CD4-positive, alpha-beta memory T cell (primary cell): ENCODE measurements around the gene JPT1. TPM values are rescaled to one million over a fixed set of nuclear protein-coding genes. Genes with fewer than 3 reads are reported as not detected.

Experiments used
- CTCF ChIA-PET: fragments of 350-600 bp; sonication (Branson Sonifier 250); formaldehyde crosslinking; loops from one replicate; lab custom pipeline; 2021; ENCODE audit warnings: inconsistent platforms; ENCODE audit not compliant: partially characterized antibody; lab: Charles Lee
- POLR2A ChIA-PET: fragments of 350-600 bp; sonication (Branson Sonifier 250); formaldehyde crosslinking; loops from one replicate; lab custom pipeline; 2021; ENCODE audit not compliant: partially characterized antibody; lab: Charles Lee
- DNase-seq, 5 donors: peaks; one replicate each; pipeline versions ENCODE4 v3.0.0 to v3.0.0-alpha.2; 2020 to 2022; ENCODE audit warnings: mixed read lengths in 1 of 5
- H3K27ac ChIP-seq: one replicate; pipeline ENCODE4 v1.7.0; 2013; ENCODE audit warnings: low read depth, low read length
- H3K27me3 ChIP-seq: 2 replicates; pipeline ENCODE4 v1.7.0; 2013; ENCODE audit warnings: mild to moderate bottlenecking, low read length, moderate library complexity; ENCODE audit not compliant: insufficient read depth
- H3K36me3 ChIP-seq: 2 replicates; pipeline ENCODE4 v1.7.0; 2013; ENCODE audit warnings: mild to moderate bottlenecking, low read length, moderate library complexity; ENCODE audit not compliant: insufficient read depth
- H3K4me1 ChIP-seq: 2 replicates; pipeline ENCODE4 v1.7.0; 2013; ENCODE audit warnings: mild to moderate bottlenecking, low read length, moderate library complexity; ENCODE audit not compliant: insufficient read depth
- H3K4me3 ChIP-seq, 2 donors: one replicate each; pipeline ENCODE4 v1.7.0; 2013; ENCODE audit warnings: low read length in 2 of 2, mild to moderate bottlenecking in 1 of 2
- H3K9me3 ChIP-seq, 2 donors: one replicate each; pipeline ENCODE4 v1.7.0; 2013; ENCODE audit warnings: low read length in 2 of 2, control low read depth in 1 of 2; ENCODE audit not compliant: control insufficient read depth in 1 of 2
- H3K27ac Mint-ChIP-seq, 7 donors: one replicate each; pipeline ENCODE4 v1.8.0; 2020 to 2021; ENCODE audit warnings: mixed read lengths in 7 of 7, mild to moderate bottlenecking in 6 of 7, inconsistent platforms in 3 of 7, moderate library complexity in 3 of 7
- H3K27me3 Mint-ChIP-seq, 2 donors: one replicate each; pipeline ENCODE4 v1.8.0; 2020 to 2021; ENCODE audit warnings: mixed read lengths in 2 of 2
- H3K36me3 Mint-ChIP-seq, 2 donors: one replicate each; pipeline ENCODE4 v1.8.0; 2020 to 2021; ENCODE audit warnings: mixed read lengths in 2 of 2, inconsistent platforms in 1 of 2, mild to moderate bottlenecking in 1 of 2
- H3K4me1 Mint-ChIP-seq, 4 donors: one replicate each; pipeline ENCODE4 v1.8.0; 2020 to 2021; ENCODE audit warnings: mixed read lengths in 4 of 4, mild to moderate bottlenecking in 1 of 4
- H3K4me3 Mint-ChIP-seq, 8 donors: one replicate each; pipeline ENCODE4 v1.8.0; 2020 to 2021; ENCODE audit warnings: mixed read lengths in 8 of 8, mild to moderate bottlenecking in 7 of 8, moderate library complexity in 6 of 8, inconsistent platforms in 3 of 8
- H3K9me3 Mint-ChIP-seq, 8 donors: one replicate each; pipeline ENCODE4 v1.8.0; 2020 to 2021; ENCODE audit warnings: mixed read lengths in 8 of 8, mild to moderate bottlenecking in 5 of 8, inconsistent platforms in 3 of 8, moderate library complexity in 1 of 8
- intact Hi-C: fragments of 100-400 bp; cut with micrococcal nuclease; formaldehyde crosslinking; loops from one replicate; pipeline ENCODE4 v1.15.1; 2023
- polyA plus RNA-seq, 2 donors: library from polyadenylated mRNA; unstranded; fragments of 300-500 nt; fragmentation: Illumina TruSeq; gene quantifications; one replicate each; pipeline ENCODE4 v1.2.3, GENCODE V29; 2021
- total RNA-seq, 2 experiments: library from RNA; stranded (reverse); gene quantifications; one replicate each; pipeline ENCODE4 v1.2.3, GENCODE V29; 2021

JPT1 gene
- total and polyA plus RNA-seq, 4 experiments from 2014 or later: 37.8 to 130 (median 72.2) TPM

DNA sequence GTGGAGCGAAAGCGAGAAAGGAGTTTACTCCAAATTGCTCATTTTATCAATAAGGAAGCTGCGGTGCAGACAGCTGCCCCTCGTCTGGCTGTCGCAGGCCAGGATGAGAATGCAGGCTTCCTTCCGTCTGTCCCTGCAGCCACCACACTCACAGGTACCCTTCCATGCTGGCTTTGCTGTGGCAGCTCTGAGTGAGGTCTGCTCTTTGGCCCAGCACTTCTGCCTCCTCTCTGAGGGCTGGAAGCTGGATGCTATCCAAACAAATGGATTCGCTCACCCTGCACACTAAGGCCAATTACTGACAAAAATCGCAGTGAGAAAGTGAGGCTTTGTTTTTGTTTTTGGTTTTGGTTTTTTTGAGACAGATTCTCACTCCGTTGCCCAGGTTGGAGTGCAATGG lies 37.6 kb downstream of the JPT1 start:
- Histone ChIP-seq H3K9me3 (no peaks in the 10 kb centered on the region), H3K27me3 (no peaks in the 10 kb centered on the region), H3K4me1 (peaks cover 21% of the 10 kb centered on the region), H3K36me3 (peaks cover 4% of the 10 kb centered on the region), H3K4me3 (no peak overlapping the region), H3K27ac (no peak overlapping the region)
- ChIA-PET POLR2A (interaction anchor here (1.2 to 9.9 kb wide), 3 partner anchors 15 to 145 kb away, joined by 3 to 97 read pairs (median 4); partner anchors contain the start of genes GGA3, MRPS7 and NT5C), CTCF (interaction anchor here (0.8 to 9.9 kb wide), 6 partner anchors 10 to 296 kb away, joined by 3 to 325 read pairs (median 108); partner anchors contain the start of genes NT5C and NUP85)
- H3K36me3 Mint-ChIP-seq: peaks cover 29% of the 10 kb centered on the region in 2 donors
- H3K27ac Mint-ChIP-seq: no peak overlapping the region
- H3K27me3 Mint-ChIP-seq: no peaks in the 10 kb centered on the region
- peaks cover 22 to 39% (median 29%) of the 10 kb centered on the region in 4 donors for H3K4me1 Mint-ChIP-seq
- no peaks in the 10 kb centered on the region for H3K9me3 Mint-ChIP-seq
- intact Hi-C loops: no loop called here
- DNase-seq: no peak
- H3K4me3 Mint-ChIP-seq: no peak overlapping the region

DNA sequence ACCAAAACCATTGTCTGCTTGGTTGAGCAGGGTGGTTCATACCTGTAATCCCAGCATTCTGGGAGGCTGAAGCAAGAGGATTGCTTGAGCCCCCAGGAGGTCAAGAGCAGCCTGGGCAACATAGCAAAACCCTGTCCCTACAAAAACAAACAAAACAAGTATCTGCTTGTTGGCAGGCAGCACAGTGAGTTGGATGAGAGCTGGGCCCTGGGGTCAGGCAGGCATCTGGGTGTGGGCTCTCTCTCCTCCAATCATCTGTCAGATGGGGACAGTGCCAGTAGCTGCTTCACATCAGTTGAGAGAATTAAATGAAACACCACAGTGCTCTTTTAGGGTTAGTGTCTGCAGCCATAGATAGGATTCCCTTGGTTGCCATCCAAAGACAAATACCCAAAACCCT lies 38.8 kb downstream of the JPT1 start:
- intact Hi-C loops: no loop called here
- peaks cover 23 to 41% (median 32%) of the 10 kb centered on the region in 4 donors for H3K4me1 Mint-ChIP-seq
- H3K27me3 Mint-ChIP-seq: no peaks in the 10 kb centered on the region
- Histone ChIP-seq H3K36me3 (no peaks in the 10 kb centered on the region), H3K4me1 (peaks cover 32% of the 10 kb centered on the region), H3K9me3 (no peaks in the 10 kb centered on the region), H3K4me3 (no peak overlapping the region), H3K27me3 (no peaks in the 10 kb centered on the region), H3K27ac (no peak overlapping the region)
- CTCF ChIA-PET: interaction anchor here (2.0 to 9.9 kb wide), 13 partner anchors 10 to 174 kb away, joined by 6 to 325 read pairs (median 27); partner anchors contain the start of genes JPT1, NT5C, NUP85 and SLC25A19
- POLR2A ChIA-PET: interaction anchor here (1.1 to 9.9 kb wide), 6 partner anchors 9 to 155 kb away, joined by 3 to 97 read pairs (median 16); partner anchors contain the start of genes MIF4GD, NT5C and NUP85
- H3K27ac Mint-ChIP-seq: peak overlapping the region in 1 of 7 donors; percentile 22
- H3K9me3 Mint-ChIP-seq: no peaks in the 10 kb centered on the region
- no peak for DNase-seq
- H3K36me3 Mint-ChIP-seq: peaks cover 24% of the 10 kb centered on the region in 2 donors
- peak overlapping the region in 2 of 8 donors; percentile 17 to 20 for H3K4me3 Mint-ChIP-seq

- Histone ChIP-seq H3K36me3 (no peaks in the 10 kb centered on the region), H3K27ac (peak overlapping the region; percentile 66), H3K4me3 (peak overlapping the region; percentile 69 to 71), H3K4me1 (peaks cover 36% of the 10 kb centered on the region), H3K9me3 (no peaks in the 10 kb centered on the region), H3K27me3 (no peaks in the 10 kb centered on the region)
- Mint-ChIP-seq H3K36me3 (peaks cover 21 to 23% of the 10 kb centered on the region in 2 donors), H3K4me3 (peak overlapping the region; percentile 85 to 97 (median 94)), H3K27ac (peak overlapping the region; percentile 74 to 96 (median 92)), H3K9me3 (no peaks in the 10 kb centered on the region), H3K4me1 (peaks cover 24 to 45% (median 33%) of the 10 kb centered on the region in 4 donors), H3K27me3 (no peaks in the 10 kb centered on the region)
- intact Hi-C loops: loop anchor here (1.0 to 5.0 kb wide), 8 partner anchors 17 to 298 kb away; partner anchors contain the start of genes JPT1, NT5C and NUP85
- ChIA-PET POLR2A (interaction anchor here (0.6 to 9.9 kb wide), 41 partner anchors 8 to 420 kb away, joined by 3 to 97 read pairs (median 5); partner anchors contain the start of genes GGA3, HID1, MIF4GD and MRPL58), CTCF (interaction anchor here (0.6 to 9.9 kb wide), 61 partner anchors 8 to 932 kb away, joined by 3 to 325 read pairs (median 6); partner anchors contain the start of genes ATP5PD, CDR2L, HID1 and JPT1)
- DNase-seq: no peak
Measured at GRCh38 chr17:75114552-75115314, 39.6 kb downstream of the JPT1 start.

DNA sequence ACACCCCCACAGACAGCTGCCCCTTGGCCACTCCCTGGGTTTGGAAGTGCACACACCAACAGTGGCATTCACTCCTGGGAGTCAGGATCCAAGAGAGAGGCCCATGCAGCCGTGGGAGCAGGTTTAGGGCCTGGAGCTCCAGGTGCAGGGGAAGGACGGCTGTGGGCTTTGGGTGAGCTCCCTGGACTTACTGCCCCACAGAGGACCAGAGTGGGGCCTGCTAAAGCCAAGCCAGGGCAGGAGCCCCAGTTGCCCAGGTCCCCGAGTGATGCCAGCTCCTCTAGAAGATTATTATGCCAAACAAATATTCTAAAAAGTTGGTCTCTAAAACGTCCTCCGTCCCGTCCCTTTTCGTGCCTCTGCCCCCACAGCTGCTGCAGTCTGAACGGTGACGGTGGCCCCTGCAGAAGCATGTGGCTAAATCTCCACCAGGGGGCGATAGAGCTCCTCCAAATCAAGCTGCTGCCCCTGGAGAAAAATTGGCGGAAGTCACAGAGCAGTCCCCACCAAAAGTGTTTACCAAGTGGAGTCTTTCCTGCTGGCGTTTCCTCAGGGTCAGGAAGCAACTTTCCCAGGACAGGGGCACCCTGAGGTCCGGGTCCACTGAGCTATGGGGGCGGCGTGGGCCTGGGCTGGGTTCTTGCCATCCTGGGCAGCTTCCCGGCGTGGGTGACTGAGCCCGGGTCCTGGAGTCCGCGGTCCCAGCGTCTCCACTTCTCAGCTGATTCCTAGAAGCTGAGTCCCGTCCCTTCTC lies 40.3 kb downstream of the JPT1 start:
- H3K4me1 ChIP-seq: peaks cover 40% of the 10 kb centered on the region
- no peaks in the 10 kb centered on the region for H3K27me3 Mint-ChIP-seq
- H3K27ac ChIP-seq: peak overlapping the region; percentile 66
- H3K36me3 ChIP-seq: no peaks in the 10 kb centered on the region
- no peaks in the 10 kb centered on the region for H3K27me3 ChIP-seq
- H3K27ac Mint-ChIP-seq: peak overlapping the region; percentile 74 to 96 (median 92)
- peak overlapping the region; percentile 69 to 71 for H3K4me3 ChIP-seq
- H3K9me3 Mint-ChIP-seq: no peaks in the 10 kb centered on the region
- ChIA-PET POLR2A (interaction anchor here (0.6 to 9.9 kb wide), 43 partner anchors 9 to 421 kb away, joined by 3 to 97 read pairs (median 4); partner anchors contain the start of genes GGA3, HID1, MIF4GD and MRPL58), CTCF (interaction anchor here (0.6 to 9.9 kb wide), 65 partner anchors 8 to 933 kb away, joined by 3 to 325 read pairs (median 6); partner anchors contain the start of genes ATP5PD, CDR2L, HID1 and JPT1)
- H3K4me1 Mint-ChIP-seq: peaks cover 22 to 44% (median 34%) of the 10 kb centered on the region in 4 donors
- intact Hi-C loops: loop anchor here (1.0 to 5.0 kb wide), 8 partner anchors 17 to 298 kb away; partner anchors contain the start of genes JPT1, NT5C and NUP85
- peaks cover 19 to 21% of the 10 kb centered on the region in 2 donors for H3K36me3 Mint-ChIP-seq
- peak; percentile 87 to 90 (median 89) for DNase-seq
- peak overlapping the region; percentile 85 to 97 (median 94) for H3K4me3 Mint-ChIP-seq
- no peaks in the 10 kb centered on the region for H3K9me3 ChIP-seq

- Mint-ChIP-seq H3K4me3 (peak overlapping the region; percentile 0 to 79 (median 71)), H3K4me1 (peaks cover 26 to 48% (median 36%) of the 10 kb centered on the region in 4 donors), H3K27ac (peak overlapping the region; percentile 17 to 81 (median 73)), H3K27me3 (no peaks in the 10 kb centered on the region), H3K36me3 (peaks cover 11 to 12% of the 10 kb centered on the region in 2 donors), H3K9me3 (no peaks in the 10 kb centered on the region)
- Histone ChIP-seq H3K27me3 (no peaks in the 10 kb centered on the region), H3K27ac (no peak overlapping the region), H3K36me3 (no peaks in the 10 kb centered on the region), H3K4me1 (peaks cover 45% of the 10 kb centered on the region), H3K9me3 (no peaks in the 10 kb centered on the region), H3K4me3 (no peak overlapping the region)
- intact Hi-C loops: loop anchor here (5.0 kb wide), 1 partner anchor 40 kb away; the partner anchor contains the start of gene JPT1
- POLR2A ChIA-PET: interaction anchor here (0.6 to 9.9 kb wide), 7 partner anchors 12 to 159 kb away, joined by 3 to 97 read pairs (median 4); partner anchors contain the start of genes GGA3, MIF4GD, NT5C and SUMO2
- DNase-seq: no peak
- CTCF ChIA-PET: interaction anchor here (0.6 to 9.9 kb wide), 13 partner anchors 9 to 150 kb away, joined by 3 to 325 read pairs (median 8); partner anchors contain the start of genes MRPL58, NT5C and NUP85
Measured at GRCh38 chr17:75111777-75112335, 42.5 kb downstream of the JPT1 start.
